PC-3 (cell line): ENCODE results near the gene LTN1. TPM values are rescaled to one million over a fixed set of nuclear protein-coding genes. Genes with fewer than 3 reads are reported as not detected.

Experiments used
- ATAC-seq: fragments of 200-7000 bp; cut with Tn5 transposase; 2 replicates; pipeline ENCODE4 v1.9.1; 2020; ENCODE audit warnings: mild to moderate bottlenecking, moderate library complexity
- BruUV-seq: library from RNA; stranded (reverse); fragments of 400-500 nt; replicated peaks from 2 replicates; lab custom pipeline; 2021; lab: Mats Ljungman, UMichigan
- CTCF ChIA-PET: fragments of 300-600 bp; sonication (Branson Sonifier 250); formaldehyde crosslinking; loops from one replicate; lab custom pipeline; 2022; ENCODE audit warnings: antibody characterized with exemption; lab: Charles Lee
- POLR2A ChIA-PET: fragments of 300-600 bp; sonication (Branson Sonifier 250); formaldehyde crosslinking; loops from one replicate; lab custom pipeline; 2022; ENCODE audit warnings: antibody characterized with exemption; ENCODE audit not compliant: unreplicated experiment; lab: Charles Lee
- DNase-seq: peaks from one replicate; pipeline ENCODE4 v3.0.0-alpha.2; 2015
- H2AFZ ChIP-seq: fragments of 300-600 bp; sonication (generic); 2 replicates; pipeline ENCODE4 v1.6.0; 2016; ENCODE audit warnings: antibody characterized with exemption, low read length
- H3F3A ChIP-seq: fragments of 300-600 bp; sonication (generic); one replicate; pipeline ENCODE4 v1.6.0; 2017; ENCODE audit warnings: antibody characterized with exemption, low read length, control low read depth, mild to moderate bottlenecking; ENCODE audit not compliant: unreplicated experiment
- H3K27ac ChIP-seq: fragments of 300-600 bp; sonication (generic); 2 replicates; pipeline ENCODE4 v1.5.1; 2016; ENCODE audit warnings: mild to moderate bottlenecking, low read length
- H3K27me3 ChIP-seq: fragments of 300-600 bp; sonication (generic); 2 replicates; pipeline ENCODE4 v1.6.1; 2016; ENCODE audit warnings: low read length, mixed read lengths
- H3K36me3 ChIP-seq: fragments of 300-600 bp; sonication (generic); 2 replicates; pipeline ENCODE4 v1.6.1; 2016; ENCODE audit warnings: low read depth, mixed run types, low read length, mixed read lengths
- H3K4me1 ChIP-seq: fragments of 300-600 bp; sonication (generic); 2 replicates; pipeline ENCODE4 v1.5.1; 2016; ENCODE audit warnings: low read length; ENCODE audit not compliant: insufficient read depth
- H3K4me2 ChIP-seq: fragments of 300-600 bp; sonication (generic); 2 replicates; pipeline ENCODE4 v1.6.0; 2016; ENCODE audit warnings: low read length
- H3K4me3 ChIP-seq: fragments of 300-600 bp; sonication (generic); 2 replicates; pipeline ENCODE4 v1.5.1; 2016; ENCODE audit warnings: mild to moderate bottlenecking, low read length, mixed read lengths
- H3K79me2 ChIP-seq: fragments of 300-600 bp; sonication (generic); 2 replicates; pipeline ENCODE4 v1.6.1; 2017; ENCODE audit warnings: low read length, mixed read lengths
- H3K9ac ChIP-seq: fragments of 300-600 bp; sonication (generic); 2 replicates; pipeline ENCODE4 v1.6.0; 2016; ENCODE audit warnings: mild to moderate bottlenecking, low read length
- H3K9me2 ChIP-seq: fragments of 300-600 bp; sonication (generic); replicated peaks from 2 replicates; pipeline ENCODE4 v1.6.1; 2016; ENCODE audit warnings: mixed run types, low read length, mixed read lengths
- H3K9me3 ChIP-seq: fragments of 300-600 bp; sonication (generic); 2 replicates; pipeline ENCODE4 v1.6.1; 2016; ENCODE audit warnings: low read length, mixed read lengths
- H4K20me1 ChIP-seq: fragments of 300-600 bp; sonication (generic); 2 replicates; pipeline ENCODE4 v1.6.1; 2016; ENCODE audit warnings: low read length, mixed read lengths
- EZH2 ChIP-seq: fragments of 300-600 bp; sonication (generic); IDR thresholded peaks from one replicate; pipeline ENCODE4 v1.6.1; 2017; ENCODE audit warnings: antibody characterized with exemption, mild to moderate bottlenecking, low read length; ENCODE audit not compliant: unreplicated experiment
- EZH2phosphoT487 ChIP-seq: fragments of 300-600 bp; sonication (generic); IDR thresholded peaks from 2 replicates; pipeline ENCODE4 v1.6.1; 2018; ENCODE audit warnings: mild to moderate bottlenecking, antibody characterized with exemption, low read length, borderline replicate concordance
- intact Hi-C: fragments of 100-400 bp; cut with micrococcal nuclease; formaldehyde crosslinking; loops from 2 replicates; pipeline ENCODE4 v1.9.0; 2023
- total RNA-seq: library from RNA; depleted of rRNA; stranded (reverse); fragments of >200 nt; gene quantifications from 2 replicates; pipeline ENCODE4 v1.2.3, GENCODE V29; 2014
- TF ChIP-seq, protein P1 (sequence below): fragments of 300-600 bp; sonication (generic); conservative IDR thresholded peaks from 2 replicates; pipeline ENCODE4 v1.5.1; 2017; ENCODE audit warnings: antibody characterized with exemption, low read depth, mild to moderate bottlenecking, low read length

LTN1 gene
- total RNA-seq, 1 experiment from 2014 or later, result 21.0 TPM

GRCh38 chr21:28982637-28983036, 10.0 kb downstream of the LTN1 start:
- Histone ChIP-seq H3K27me3 (no peaks in the 10 kb centered on the region), H3K9ac (no peak overlapping the region), H3K9me3 (no peaks in the 10 kb centered on the region), H3K4me1 (no peaks in the 10 kb centered on the region), H3K36me3 (peaks cover 51% of the 10 kb centered on the region), H3K4me3 (no peak overlapping the region), H2AFZ (no peak overlapping the region), H3K27ac (no peak overlapping the region), H3K4me2 (no peak overlapping the region), H3K9me2 (no peaks in the 10 kb centered on the region), H3F3A (no peaks in the 10 kb centered on the region), H3K79me2 (peaks cover 18% of the 10 kb centered on the region), H4K20me1 (no peaks in the 10 kb centered on the region)
- DNase-seq (no peak), ATAC-seq (no peak)
- BruUV-seq, result no TSS peak
- ChIA-PET POLR2A (no interaction called here), CTCF (no interaction called here)
- intact Hi-C loops, result no loop called here
- TF ChIP-seq EZH2 (no peak), EZH2phosphoT487 (no peak)
- TF ChIP-seq, protein P1, sequence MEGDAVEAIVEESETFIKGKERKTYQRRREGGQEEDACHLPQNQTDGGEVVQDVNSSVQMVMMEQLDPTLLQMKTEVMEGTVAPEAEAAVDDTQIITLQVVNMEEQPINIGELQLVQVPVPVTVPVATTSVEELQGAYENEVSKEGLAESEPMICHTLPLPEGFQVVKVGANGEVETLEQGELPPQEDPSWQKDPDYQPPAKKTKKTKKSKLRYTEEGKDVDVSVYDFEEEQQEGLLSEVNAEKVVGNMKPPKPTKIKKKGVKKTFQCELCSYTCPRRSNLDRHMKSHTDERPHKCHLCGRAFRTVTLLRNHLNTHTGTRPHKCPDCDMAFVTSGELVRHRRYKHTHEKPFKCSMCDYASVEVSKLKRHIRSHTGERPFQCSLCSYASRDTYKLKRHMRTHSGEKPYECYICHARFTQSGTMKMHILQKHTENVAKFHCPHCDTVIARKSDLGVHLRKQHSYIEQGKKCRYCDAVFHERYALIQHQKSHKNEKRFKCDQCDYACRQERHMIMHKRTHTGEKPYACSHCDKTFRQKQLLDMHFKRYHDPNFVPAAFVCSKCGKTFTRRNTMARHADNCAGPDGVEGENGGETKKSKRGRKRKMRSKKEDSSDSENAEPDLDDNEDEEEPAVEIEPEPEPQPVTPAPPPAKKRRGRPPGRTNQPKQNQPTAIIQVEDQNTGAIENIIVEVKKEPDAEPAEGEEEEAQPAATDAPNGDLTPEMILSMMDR, result no peak

GRCh38 chr21:28979092-28979491, 13.6 kb downstream of the LTN1 start:
- no peaks in the 10 kb centered on the region for H3K9me2 ChIP-seq
- POLR2A ChIA-PET, result no interaction called here
- H2AFZ ChIP-seq, result no peak overlapping the region
- H3K27me3 ChIP-seq, result no peaks in the 10 kb centered on the region
- no peaks in the 10 kb centered on the region for H3K79me2 ChIP-seq
- BruUV-seq, result no TSS peak
- no peaks in the 10 kb centered on the region for H4K20me1 ChIP-seq
- no peak overlapping the region for H3K9ac ChIP-seq
- H3F3A ChIP-seq, result no peaks in the 10 kb centered on the region
- DNase-seq (no peak), ATAC-seq (no peak)
- no peak overlapping the region for H3K4me2 ChIP-seq
- H3K9me3 ChIP-seq, result no peaks in the 10 kb centered on the region
- no peak overlapping the region for H3K27ac ChIP-seq
- H3K36me3 ChIP-seq, result peaks cover 44% of the 10 kb centered on the region; the same call in 1 of the 2 replicates
- H3K4me1 ChIP-seq, result no peaks in the 10 kb centered on the region
- intact Hi-C loops, result no loop called here
- CTCF ChIA-PET, result no interaction called here
- TF ChIP-seq, protein P1, result no peak
- TF ChIP-seq EZH2phosphoT487 (no peak), EZH2 (no peak)
- no peak overlapping the region for H3K4me3 ChIP-seq

DNA sequence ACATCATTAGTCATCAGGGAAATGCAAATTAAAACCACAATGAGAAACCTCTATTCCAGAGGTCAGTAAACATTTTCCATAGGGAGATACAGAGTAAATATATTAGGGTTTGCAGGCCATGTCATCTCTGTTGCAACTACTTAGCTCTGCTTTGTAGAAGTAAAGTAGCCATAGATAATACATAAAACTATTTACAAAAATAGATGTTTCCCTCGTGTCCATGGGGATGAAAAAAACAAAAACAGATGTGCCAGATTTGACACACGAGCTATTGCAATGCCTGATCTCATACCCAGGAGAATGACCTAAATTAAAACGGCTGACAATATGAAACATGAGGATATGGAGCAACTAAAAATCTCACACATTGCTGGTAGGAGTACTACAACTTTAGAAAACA, 17.3 kb downstream of the LTN1 start:
- Histone ChIP-seq H2AFZ (no peak overlapping the region), H3K4me3 (no peak overlapping the region), H3K9ac (no peak overlapping the region), H3K9me3 (no peaks in the 10 kb centered on the region), H3K4me1 (no peaks in the 10 kb centered on the region), H4K20me1 (no peaks in the 10 kb centered on the region), H3K4me2 (no peak overlapping the region), H3K27me3 (no peaks in the 10 kb centered on the region), H3F3A (no peaks in the 10 kb centered on the region), H3K79me2 (no peaks in the 10 kb centered on the region; the same call in 1 of the 2 replicates), H3K27ac (no peak overlapping the region), H3K9me2 (no peaks in the 10 kb centered on the region), H3K36me3 (peaks cover 26% of the 10 kb centered on the region)
- intact Hi-C loops, result no loop called here
- ChIA-PET CTCF (no interaction called here), POLR2A (no interaction called here)
- DNase-seq, result no peak
- no peak for TF ChIP-seq EZH2phosphoT487
- BruUV-seq, result no TSS peak
- peak; percentile 42 for ATAC-seq
